GM12878 (cell line): Measurements from ENCODE around the gene TGFB1I1. TPM values are rescaled to one million over a fixed set of nuclear protein-coding genes. Genes with fewer than 3 reads are reported as not detected.

Experiments
- BCLAF1 ChIP-seq: fragments of 450-650 bp; IDR thresholded peaks from 2 replicates; pipeline ENCODE4 v1.6.1; 2017; ENCODE audit warnings: antibody characterized with exemption, mild to moderate bottlenecking, moderate library complexity
- CHD1 ChIP-seq: IDR thresholded peaks from 2 replicates; pipeline ENCODE4 v1.6.1; 2012; ENCODE audit warnings: low read depth, low read length, improper control_type of control experiment
- CTCF ChIP-seq, 3 experiments: IDR thresholded peaks in 2 of 3; conservative IDR thresholded peaks in 1 of 3; 2 replicates each; pipeline ENCODE4 v1.5.1; 2011; ENCODE audit warnings: low read depth in 3 of 3, low read length in 3 of 3, mild to moderate bottlenecking in 3 of 3, control low read depth in 2 of 3, moderate library complexity in 2 of 3, inconsistent platforms in 1 of 3, mixed read lengths in 1 of 3; ENCODE audit not compliant: control insufficient read depth in 2 of 3, insufficient read depth in 1 of 3; ENCODE audit errors: extremely low read depth in 1 of 3
- HDAC2 ChIP-seq: fragments of 200-600 bp; sonication (generic); IDR thresholded peaks from 2 replicates; pipeline ENCODE4 v1.6.1; 2017
- RCOR1 ChIP-seq: conservative IDR thresholded peaks from 2 replicates; pipeline ENCODE4 v1.6.1; 2012; ENCODE audit warnings: low read depth, low read length, improper control_type of control experiment
- SPI1 ChIP-seq: IDR thresholded peaks from 2 replicates; pipeline ENCODE4 v1.6.1; 2011; ENCODE audit warnings: low read depth, mild to moderate bottlenecking, low read length, moderate library complexity, borderline replicate concordance; ENCODE audit not compliant: insufficient read depth
- SREBF2 ChIP-seq: IDR thresholded peaks from 2 replicates; pipeline ENCODE4 v1.6.1; 2012; ENCODE audit warnings: mild to moderate bottlenecking, low read length
- YBX1 ChIP-seq: fragments of 450-650 bp; IDR thresholded peaks from 2 replicates; pipeline ENCODE4 v1.6.1; 2016; ENCODE audit warnings: antibody characterized with exemption
- ZNF217 ChIP-seq: fragments of 450-650 bp; IDR thresholded peaks from 2 replicates; pipeline ENCODE4 v1.6.1; 2017; ENCODE audit warnings: antibody characterized with exemption, mild to moderate bottlenecking
- ZNF274 ChIP-seq: IDR thresholded peaks from one replicate; pipeline ENCODE4 v1.8.0; 2011; ENCODE audit not compliant: insufficient read length, insufficient read depth
- polyA plus RNA-seq, 11 experiments: library from polyadenylated mRNA; depleted of rRNA in 4 of 11; unstranded in 6 of 11; stranded (reverse) in 5 of 11; fragments of >200 nt; fragmentation: Nextera tagmentation in 4 of 11; fragmentation: Illumina TruSeq in 1 of 11; extraction: Ambion mirVana in 4 of 11; extraction: Trizol in 1 of 11; gene quantifications; 1 replicate in 1 of 11; 2 replicates in 10 of 11; pipeline versions ENCODE4 v1.2.1 to v1.2.3, GENCODE V29; 2011 to 2016; ENCODE audit warnings: inconsistent platforms in 2 of 11, missing spikeins in 2 of 11, low read depth in 1 of 11
- total RNA-seq, 4 experiments: library from RNA; depleted of rRNA in 3 of 4; stranded (reverse); fragments of >200 nt in 3 of 4; fragmentation: Illumina TruSeq in 1 of 4; extraction: Trizol in 1 of 4; gene quantifications; 2 replicates each; pipeline versions ENCODE4 v1.2.1 to v1.2.3, GENCODE V29; 2013 to 2021
- TF ChIP-seq, protein P1 (sequence below): IDR thresholded peaks from 2 replicates; pipeline ENCODE4 v1.6.1; 2012; ENCODE audit warnings: improper control_type of control experiment, low read depth, low read length; ENCODE audit not compliant: insufficient replicate concordance

TGFB1I1 gene
- total and polyA plus RNA-seq, 10 of the 15 experiments (the other 5 are each of a cell fraction or from before 2014, with no cell fraction given): 0.13 to 2.3 (median 0.41) TPM; not detected in 2

DNA sequence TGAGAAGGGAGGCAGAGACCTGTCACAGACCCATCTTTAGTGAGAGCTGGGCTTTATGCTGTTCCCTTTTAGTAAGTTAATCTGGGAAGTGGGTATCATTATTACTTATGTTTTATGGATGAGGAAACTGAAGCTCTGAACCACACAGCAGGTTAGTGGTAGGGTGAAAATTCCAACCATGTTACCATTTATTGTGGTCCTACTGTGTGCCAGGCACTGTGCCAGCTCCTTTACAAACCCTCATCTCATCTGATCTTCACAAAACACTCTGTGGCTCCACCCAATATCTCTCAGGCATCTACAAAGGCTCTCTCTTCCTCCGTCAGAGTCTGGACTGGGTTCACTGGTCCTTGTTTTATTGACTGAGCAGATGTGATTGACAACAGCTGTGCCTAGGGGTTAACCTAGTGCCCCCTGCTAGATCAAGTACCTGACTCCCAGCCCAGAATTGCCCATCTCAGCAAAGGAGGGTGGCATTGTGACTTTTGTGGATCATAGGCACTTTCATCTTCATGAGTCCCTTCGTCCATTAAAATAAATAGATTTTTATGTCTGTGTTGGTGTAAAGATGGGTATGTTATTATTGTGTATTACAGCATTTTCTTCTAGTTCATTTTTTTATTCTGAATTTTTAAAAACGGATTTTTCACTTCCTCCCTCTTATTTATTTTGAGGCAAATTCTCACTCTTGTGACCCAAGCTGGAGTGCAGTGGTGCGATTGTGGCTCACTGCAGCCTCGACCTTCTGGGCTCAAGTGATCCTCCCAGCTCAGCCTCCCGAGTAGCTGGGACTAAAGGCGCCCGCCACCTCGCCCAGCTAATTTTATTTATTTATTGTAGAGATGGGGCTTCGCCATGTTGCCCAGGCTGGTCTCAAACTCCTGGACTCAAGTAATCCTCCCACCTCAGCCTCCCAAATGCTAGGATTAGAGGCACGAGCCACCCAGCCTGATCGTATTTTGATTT is 3.1 kb downstream of the TGFB1I1 start (continued):
- TF ChIP-seq, protein P1, sequence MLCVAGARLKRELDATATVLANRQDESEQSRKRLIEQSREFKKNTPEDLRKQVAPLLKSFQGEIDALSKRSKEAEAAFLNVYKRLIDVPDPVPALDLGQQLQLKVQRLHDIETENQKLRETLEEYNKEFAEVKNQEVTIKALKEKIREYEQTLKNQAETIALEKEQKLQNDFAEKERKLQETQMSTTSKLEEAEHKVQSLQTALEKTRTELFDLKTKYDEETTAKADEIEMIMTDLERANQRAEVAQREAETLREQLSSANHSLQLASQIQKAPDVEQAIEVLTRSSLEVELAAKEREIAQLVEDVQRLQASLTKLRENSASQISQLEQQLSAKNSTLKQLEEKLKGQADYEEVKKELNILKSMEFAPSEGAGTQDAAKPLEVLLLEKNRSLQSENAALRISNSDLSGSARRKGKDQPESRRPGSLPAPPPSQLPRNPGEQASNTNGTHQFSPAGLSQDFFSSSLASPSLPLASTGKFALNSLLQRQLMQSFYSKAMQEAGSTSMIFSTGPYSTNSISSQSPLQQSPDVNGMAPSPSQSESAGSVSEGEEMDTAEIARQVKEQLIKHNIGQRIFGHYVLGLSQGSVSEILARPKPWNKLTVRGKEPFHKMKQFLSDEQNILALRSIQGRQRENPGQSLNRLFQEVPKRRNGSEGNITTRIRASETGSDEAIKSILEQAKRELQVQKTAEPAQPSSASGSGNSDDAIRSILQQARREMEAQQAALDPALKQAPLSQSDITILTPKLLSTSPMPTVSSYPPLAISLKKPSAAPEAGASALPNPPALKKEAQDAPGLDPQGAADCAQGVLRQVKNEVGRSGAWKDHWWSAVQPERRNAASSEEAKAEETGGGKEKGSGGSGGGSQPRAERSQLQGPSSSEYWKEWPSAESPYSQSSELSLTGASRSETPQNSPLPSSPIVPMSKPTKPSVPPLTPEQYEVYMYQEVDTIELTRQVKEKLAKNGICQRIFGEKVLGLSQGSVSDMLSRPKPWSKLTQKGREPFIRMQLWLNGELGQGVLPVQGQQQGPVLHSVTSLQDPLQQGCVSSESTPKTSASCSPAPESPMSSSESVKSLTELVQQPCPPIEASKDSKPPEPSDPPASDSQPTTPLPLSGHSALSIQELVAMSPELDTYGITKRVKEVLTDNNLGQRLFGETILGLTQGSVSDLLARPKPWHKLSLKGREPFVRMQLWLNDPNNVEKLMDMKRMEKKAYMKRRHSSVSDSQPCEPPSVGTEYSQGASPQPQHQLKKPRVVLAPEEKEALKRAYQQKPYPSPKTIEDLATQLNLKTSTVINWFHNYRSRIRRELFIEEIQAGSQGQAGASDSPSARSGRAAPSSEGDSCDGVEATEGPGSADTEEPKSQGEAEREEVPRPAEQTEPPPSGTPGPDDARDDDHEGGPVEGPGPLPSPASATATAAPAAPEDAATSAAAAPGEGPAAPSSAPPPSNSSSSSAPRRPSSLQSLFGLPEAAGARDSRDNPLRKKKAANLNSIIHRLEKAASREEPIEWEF: no peak
- no peak for TF ChIP-seq BCLAF1
- TF ChIP-seq CTCF (IDR thresholded peaks at IDR 0.05 in 2 of 3, conservative IDR thresholded peaks at IDR 0.05 in 1 of 3; ENCODE audit: control insufficient read depth in 2 of 3, extremely low read depth in 1 of 3, insufficient read depth in 1 of 3, low read depth in 3 of 3, low read length in 3 of 3): no peak
- no peak for TF ChIP-seq HDAC2
- no peak for TF ChIP-seq ZNF274
- TF ChIP-seq CHD1: no peak
- no peak for TF ChIP-seq RCOR1
- TF ChIP-seq ZNF217: no peak
- TF ChIP-seq SREBF2: no peak
- no peak for TF ChIP-seq YBX1
- TF ChIP-seq SPI1: no peak
